GM10266 (cell line): ENCODE data around the gene SIRT4.
"Not testable (repeated sequence)": the region's sequence is repeated elsewhere in the genome, so short reads cannot be mapped to it uniquely, and the experiment has no call there.

Experiments used
- DNase-seq: peaks from one replicate; pipeline ENCODE4 v3.0.0; 2012; ENCODE audit errors: extremely low spot score
- TF ChIP-seq, protein P1 (sequence below): IDR thresholded peaks from 2 replicates; pipeline ENCODE4 v1.5.1; 2012; ENCODE audit warnings: mild to moderate bottlenecking, low read depth; ENCODE audit not compliant: control insufficient read depth, insufficient read depth; ENCODE audit errors: missing control alignments

The SIRT4 gene, protein sequence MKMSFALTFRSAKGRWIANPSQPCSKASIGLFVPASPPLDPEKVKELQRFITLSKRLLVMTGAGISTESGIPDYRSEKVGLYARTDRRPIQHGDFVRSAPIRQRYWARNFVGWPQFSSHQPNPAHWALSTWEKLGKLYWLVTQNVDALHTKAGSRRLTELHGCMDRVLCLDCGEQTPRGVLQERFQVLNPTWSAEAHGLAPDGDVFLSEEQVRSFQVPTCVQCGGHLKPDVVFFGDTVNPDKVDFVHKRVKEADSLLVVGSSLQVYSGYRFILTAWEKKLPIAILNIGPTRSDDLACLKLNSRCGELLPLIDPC

DNA sequence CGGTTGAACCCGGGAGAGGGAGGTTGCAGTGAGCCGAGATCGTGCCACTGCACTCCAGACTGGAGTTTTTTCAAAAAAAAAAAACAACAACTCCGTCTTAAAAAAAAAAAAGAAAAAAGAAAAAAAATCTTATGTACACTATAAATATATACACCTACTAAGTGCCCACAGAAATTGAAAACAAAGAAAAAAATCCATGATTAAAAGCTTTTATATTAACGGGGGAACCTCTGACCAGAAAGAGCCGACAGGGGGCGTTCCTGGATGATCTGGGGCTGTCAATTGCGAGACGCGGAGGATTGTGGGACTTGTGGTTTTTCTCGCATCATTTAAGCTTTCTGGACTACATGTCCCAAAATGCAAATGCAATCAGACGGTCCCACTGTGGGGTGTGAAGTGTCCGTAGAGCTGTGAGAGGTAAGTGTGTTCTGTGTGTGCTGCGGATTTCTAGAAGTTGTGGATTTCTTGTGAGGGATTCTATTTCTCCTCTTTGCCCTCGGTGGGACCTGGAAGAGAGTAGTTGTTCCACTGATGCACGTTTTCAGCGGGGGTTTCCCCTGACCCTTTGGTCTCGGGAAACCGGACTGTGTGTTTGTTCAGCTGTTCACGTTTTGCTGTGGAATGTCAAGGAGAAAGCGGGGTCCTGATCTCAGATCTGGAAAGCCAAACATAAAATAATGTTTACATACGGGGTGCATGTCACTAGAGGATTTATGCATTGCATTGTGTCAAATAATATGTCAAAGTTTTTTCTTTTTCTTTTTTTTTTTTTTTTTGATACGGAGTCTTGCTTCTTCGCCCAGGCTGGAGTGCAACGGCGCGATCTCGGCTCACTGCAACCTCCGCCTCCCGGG lies at the start of gene SIRT4:
SIRT4 (plus strand) TSS at position 360 of the 854 bp plus-strand sequence. CDS start 1,241 bp downstream, outside the sequence.
- TF ChIP-seq, protein P1, sequence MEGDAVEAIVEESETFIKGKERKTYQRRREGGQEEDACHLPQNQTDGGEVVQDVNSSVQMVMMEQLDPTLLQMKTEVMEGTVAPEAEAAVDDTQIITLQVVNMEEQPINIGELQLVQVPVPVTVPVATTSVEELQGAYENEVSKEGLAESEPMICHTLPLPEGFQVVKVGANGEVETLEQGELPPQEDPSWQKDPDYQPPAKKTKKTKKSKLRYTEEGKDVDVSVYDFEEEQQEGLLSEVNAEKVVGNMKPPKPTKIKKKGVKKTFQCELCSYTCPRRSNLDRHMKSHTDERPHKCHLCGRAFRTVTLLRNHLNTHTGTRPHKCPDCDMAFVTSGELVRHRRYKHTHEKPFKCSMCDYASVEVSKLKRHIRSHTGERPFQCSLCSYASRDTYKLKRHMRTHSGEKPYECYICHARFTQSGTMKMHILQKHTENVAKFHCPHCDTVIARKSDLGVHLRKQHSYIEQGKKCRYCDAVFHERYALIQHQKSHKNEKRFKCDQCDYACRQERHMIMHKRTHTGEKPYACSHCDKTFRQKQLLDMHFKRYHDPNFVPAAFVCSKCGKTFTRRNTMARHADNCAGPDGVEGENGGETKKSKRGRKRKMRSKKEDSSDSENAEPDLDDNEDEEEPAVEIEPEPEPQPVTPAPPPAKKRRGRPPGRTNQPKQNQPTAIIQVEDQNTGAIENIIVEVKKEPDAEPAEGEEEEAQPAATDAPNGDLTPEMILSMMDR, result peak; percentile 75
- DNase-seq, result peak; percentile 88

DNA sequence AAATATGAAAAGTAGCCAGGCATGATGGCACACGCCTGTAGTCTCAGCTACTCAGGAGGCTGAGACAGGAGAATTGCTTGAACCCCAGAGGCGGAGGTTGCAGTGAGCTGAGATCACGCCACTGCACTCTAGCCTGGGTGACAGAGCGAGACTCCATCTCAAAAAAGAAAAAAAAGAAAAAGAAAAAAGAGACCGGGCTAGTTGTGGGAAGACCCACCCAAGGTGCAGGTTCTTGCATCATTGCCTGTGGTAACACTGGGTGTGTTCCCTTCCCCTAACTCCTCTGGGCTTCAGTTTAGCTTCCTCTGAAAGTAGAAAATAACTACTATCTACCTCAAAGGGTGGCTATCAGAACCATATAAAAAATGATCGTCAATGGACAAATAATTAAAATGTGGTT lies 48.8 kb upstream of the SIRT4 start:
- DNase-seq, result not testable (repeated sequence)

DNA sequence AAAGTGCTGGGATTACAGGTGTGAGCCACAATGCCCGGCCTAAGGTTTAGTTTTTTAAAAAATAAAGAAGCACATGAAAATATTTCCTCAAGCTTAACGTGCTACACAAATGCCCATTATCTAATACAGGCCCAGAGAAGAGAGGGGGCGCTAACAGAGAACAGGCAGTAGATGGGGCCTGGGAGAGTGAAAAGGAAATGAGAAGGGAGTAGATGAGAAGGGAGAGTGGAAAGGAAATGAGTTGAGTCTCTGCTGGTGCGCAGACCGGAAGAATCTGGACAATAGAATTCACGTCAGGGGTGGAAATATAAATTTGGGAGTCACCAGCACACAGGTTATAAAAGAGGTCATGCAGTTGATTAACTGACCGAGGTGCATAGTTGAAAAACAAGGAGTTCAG lies 47.3 kb upstream of the SIRT4 start:
- no peak for DNase-seq
- TF ChIP-seq, protein P1, result no peak

DNA sequence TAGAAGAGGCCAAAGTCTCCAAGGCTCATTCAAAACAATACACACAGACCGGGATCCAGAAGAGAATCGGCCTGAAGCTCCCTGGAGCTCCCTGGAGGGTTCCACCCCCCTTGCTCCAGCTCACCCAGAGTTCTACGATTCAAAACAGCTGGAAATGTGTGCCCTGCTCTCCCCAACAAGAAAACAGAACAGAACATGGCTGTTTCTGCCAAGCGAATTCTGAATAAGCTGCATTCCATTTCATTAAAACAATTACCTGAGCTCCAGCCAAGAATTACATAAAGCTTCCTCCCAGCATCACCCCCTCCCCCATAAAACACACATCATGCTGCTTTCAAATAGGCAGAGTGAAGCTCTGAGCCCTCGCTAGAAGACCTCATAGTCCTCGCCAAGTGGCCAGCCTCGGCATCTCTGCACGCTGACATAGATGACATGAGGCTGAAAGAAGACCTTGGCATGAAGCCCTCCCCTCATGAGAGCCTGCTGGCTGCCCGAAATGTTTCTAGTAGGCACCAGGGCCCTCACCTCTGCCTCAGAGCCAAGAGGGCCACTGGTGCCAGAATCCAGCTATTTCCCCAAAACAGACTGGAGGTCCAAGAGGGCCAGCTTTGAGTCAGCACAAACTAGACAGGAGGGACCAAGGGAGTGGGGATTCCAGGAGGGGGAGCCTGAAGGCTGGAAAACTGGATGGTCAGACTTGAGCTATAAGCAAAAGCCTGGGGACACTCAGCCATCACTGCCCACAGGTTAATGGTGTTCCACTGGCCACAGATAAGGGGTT lies 44.9 kb upstream of the SIRT4 start:
- TF ChIP-seq, protein P1, result no peak
- no peak for DNase-seq

DNA sequence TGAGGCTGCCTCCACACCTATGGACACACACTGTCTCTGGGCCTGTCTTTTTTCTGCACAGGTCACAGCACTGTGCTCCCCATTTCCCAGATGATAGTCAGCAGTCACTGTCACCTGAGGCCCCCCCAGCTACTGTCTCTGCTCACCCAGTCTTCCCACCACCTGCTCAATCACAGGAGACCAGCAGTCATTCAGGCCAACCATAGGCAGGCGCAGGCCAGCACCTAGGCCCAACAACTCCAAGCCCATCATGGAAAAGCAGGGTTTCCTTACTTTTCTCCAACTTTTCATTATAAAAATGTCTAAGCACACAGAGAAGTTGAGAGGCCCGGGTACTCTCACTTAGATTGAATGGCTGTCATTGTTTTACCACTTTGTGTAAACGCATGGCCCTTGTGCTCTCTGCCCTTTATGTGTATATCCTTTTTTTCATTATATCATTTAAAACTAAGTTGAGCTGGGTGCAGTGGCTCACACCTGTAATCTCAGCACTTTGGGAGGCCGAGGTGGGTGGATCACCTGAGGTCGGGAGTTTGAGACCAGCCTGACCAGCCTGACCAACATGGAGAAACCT lies 43.7 kb upstream of the SIRT4 start:
- DNase-seq, result no peak
- TF ChIP-seq, protein P1, result no peak

DNA sequence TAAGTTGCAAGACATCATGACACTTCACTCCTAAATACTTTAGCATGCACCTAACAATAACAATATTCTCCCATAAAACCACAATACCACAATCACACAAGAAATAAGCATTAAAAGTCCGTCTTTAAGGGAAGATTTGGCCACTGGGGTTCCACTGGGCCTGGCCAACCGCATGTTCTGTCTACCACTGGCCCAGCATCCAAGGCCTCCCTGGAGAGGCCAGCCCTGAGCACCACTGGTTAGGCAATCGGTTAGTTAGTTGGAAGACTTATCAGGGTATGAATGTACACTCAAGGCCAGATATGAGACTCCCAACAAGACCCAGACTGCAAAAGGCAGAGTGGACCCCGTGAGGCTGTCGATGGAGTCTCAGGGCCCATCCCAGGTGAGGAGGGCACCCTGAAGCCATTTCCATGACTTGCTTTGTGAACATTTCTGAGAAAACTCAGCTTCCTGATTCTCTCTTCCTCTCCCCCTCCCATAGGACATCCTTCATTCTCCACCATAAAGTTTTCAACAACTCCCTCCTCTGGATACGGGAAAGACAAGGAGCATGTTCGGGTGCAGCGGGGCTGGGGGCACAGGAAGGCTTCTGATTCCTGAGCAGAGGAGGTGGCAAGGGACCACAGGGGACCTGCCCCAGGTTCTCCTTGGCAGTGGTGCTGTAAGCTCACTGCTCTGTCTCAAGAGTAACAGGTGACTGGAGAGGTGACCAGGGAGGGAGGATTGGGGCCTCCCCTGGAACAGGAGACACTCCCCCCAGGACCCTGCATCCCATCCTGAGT lies 42.5 kb upstream of the SIRT4 start:
- no peak for DNase-seq
- TF ChIP-seq, protein P1, result no peak

DNA sequence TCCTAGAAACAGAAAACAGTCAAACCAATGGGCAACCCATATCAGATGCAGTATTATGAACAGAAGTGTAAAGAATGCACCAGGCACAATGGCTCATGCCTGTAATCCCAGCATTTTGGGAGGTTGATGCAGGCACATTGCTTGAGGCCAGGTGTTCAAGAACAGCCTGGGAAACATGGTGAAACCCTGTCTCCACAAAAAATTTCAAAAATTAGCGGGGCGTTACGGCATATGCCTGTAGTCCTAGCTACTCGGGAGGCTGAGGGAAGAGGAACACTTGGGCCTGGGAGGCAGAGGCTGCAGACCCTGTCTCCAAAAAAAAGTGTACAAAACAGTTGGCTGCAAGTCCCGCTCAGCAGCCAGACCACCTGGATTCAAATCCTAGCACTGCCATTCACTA lies 41.5 kb upstream of the SIRT4 start:
- TF ChIP-seq, protein P1, result no peak
- no peak for DNase-seq
